HG03469 (cell line): Measurements from ENCODE around the gene GHITM.

ENCODE experiments used
- ATAC-seq: cut with Tn5 transposase; IDR thresholded peaks from one replicate; pipeline ENCODE4 v1.9.1; 2021; ENCODE audit warnings: mild to moderate bottlenecking, moderate library complexity, moderate number of reproducible peaks; ENCODE audit not compliant: unreplicated experiment

The GHITM gene

DNA sequence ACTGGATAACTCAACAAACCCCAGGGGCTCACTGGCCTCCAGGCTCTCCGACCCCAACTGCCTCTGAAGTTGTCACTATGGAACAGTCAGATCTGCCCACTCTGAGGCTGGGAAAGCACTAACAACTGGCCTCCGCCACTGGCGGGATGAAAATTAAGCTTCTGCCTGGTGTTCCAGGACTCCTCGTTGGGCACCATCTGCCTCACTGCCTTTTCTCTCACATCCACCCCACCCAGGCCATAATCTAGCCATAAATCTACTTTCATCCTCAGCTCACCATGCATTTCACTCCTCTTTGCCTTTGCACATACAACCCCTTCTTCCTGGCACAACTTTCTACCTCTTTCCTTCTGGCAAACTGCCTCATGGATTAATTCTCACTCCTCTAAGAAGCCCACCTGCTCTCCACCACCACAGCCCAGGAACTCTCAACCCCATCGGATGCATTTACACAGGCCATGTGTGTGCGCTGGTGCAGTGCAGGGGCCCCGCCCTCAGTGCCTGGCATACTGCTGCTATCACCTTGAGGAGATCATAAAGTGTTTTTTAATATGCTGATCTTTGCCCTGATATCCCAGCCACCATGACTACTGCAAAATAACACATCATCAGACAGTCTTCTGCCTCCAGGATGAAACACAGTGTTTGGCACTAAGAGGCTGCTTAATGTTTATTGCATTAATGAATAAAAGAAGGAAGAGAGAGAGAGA is 59.1 kb downstream of the GHITM start:
- ATAC-seq, result no peak

DNA sequence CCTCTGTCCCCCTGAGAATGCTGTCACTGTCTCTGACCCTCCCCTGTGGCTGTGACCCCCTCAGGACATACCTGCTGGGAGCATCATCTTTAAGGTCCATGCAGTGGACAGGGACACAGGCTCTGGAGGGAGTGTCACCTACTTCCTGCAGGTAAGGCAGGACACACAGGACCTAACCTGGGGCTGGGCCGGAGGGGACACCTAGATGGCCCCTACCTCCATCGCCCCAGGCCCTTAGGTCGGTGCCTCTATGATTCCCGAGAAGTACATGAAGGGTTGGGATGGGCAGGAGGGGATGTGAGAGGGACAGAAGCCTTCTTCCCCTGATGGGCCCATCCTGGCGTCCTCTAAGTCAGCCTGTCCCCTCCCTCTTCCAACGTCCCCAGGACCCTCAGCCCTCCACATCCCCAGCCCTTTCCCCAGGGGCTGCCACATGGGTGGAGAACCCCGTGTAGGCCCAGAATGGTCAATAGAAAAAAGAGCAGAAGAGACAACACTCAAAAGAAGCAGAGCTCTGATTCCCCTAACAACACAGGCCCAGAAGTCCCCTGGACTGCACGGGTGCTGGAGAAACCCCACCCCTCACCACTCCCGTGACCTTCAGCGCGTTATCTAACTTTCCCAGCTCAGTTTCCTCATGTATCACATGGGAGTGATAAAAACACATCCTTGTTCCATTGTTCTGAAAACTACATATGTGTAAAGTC is 61.4 kb downstream of the GHITM start:
- ATAC-seq, result no peak

DNA sequence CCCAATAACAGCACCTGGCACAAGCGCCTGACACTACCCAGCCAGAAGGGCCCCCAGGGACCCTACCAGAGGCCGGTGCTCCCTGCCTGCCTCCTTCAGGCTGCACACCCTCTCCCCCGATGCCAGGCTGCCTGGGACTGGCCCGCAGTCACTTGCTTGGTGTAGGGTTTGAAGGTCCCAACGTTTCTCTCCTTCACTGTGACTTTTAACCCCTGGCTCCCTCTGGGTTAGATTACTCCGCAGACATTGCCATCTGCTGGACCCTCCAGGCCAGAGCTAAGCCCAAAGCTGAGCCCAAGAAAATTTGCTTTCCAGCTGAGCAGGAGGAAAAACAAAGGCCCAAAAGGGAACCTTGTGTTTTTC is 61.9 kb downstream of the GHITM start:
- no peak for ATAC-seq

DNA sequence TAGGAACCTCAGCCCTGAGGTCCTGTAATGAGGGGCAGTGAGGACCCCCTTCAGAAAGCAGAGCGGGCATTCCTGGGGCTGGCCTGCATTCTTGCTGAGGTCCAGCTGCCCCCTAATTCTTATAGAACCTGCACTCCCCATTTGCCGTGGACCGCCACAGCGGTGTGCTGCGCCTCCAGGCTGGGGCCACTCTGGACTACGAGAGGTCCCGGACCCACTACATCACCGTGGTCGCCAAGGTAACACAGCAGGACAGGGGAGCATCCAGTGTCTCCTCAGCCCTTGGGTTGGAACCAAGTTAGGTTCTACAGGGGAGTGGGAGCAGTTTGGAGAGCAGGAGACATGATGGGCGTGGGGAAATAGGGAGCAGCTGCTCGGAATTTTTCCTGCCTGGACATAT is 62.4 kb downstream of the GHITM start:
- ATAC-seq, result no peak

DNA sequence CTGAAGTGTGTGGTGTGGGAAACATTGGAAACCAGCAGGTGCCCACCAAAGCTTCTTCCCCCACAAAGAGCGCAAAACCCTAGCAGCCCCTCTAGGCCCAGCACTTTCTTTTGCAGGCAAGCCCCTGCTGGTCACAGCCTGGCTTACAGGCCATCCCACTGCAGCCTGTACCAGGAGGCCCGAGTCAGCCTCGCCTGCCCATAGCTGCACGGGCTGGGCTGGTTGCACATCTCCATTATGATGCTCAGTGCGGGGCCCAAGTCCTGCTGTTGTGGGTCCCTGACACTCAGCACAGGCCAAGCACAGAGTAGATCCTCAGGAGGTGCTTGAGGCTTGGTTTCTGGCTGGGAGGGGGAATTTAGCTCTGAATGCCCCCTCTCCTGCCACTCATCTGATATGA is 63.0 kb downstream of the GHITM start:
- no peak for ATAC-seq
